ENCODE measurements around the gene UNK.
A peak's percentile ranks its signal among the peaks of the same experiment; 100 is the strongest.
"Not testable (repeated sequence)": the region's sequence is repeated elsewhere in the genome, so short reads cannot be mapped to it uniquely, and the experiment has no call there.

The UNK gene

GRCh38 chr17:75754378-75755204 is 30.0 kb upstream of the UNK start:
- no peak for DNase-seq

GRCh38 chr17:75755205-75755901 is 29.3 kb upstream of the UNK start:
- DNase-seq: no peak

- DNase-seq: no peak
Measured at GRCh38 chr17:75755990-75756389, 28.6 kb upstream of the UNK start.

- DNase-seq: no peak
Measured at GRCh38 chr17:75756451-75757085, 28.0 kb upstream of the UNK start.

- DNase-seq: no peak
Measured at GRCh38 chr17:75757086-75757681, 27.4 kb upstream of the UNK start.

- no peak for DNase-seq
Measured at GRCh38 chr17:75758131-75758905, 26.3 kb upstream of the UNK start.

DNA sequence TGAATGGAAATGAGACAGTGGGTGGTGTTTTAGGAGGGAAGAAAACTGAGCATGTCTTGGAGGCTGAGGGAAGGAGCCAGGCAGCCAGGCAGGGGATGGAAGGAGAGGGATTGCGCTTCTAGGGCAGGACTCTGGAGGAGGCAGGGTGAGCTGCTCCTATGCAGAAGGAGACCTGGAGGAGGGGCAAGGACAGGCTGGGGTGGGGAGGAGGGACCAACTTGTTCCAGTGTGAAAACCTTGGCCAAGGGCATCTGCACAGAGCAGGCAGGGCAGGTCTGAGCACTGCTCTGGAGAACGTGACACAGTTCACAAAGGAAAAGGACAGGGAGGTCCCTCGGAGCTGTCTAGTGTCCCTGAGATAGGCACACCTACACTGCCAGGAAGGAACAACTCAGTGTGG is 25.1 kb upstream of the UNK start:
- DNase-seq: no peak

DNA sequence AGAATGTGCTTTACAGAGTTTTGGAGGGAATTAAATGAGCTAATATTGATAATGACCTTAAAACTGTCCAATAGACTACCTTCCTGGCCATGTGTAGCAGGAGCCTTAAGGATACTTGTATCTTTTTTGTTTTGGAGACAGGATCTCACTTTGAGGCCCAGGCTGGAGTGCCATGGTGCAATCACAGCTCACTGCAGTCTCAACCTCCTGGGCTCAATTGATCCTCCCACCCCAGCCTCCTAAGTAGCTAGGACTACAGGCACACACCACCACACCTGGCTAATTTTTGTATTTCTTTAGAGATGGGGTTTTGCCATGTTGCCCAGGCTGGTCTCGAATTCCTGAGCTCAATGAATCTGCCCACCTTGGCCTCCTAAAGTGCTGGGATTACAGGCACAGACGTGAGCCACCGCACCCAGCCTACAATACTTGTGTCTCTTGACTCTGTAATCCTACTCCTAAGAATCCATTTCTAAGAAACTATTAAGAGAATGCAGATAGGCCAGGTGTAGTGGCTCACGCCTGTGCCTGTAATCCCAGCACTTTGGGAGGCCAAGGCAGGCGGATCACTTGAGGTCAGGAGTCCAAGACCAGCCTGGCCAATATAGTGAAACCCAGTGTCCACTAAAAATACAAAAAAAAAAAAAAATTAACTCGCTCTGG is 24.5 kb upstream of the UNK start:
- DNase-seq: not testable (repeated sequence)

GRCh38 chr17:75762513-75763268 is 21.9 kb upstream of the UNK start:
- DNase-seq: no peak

DNA sequence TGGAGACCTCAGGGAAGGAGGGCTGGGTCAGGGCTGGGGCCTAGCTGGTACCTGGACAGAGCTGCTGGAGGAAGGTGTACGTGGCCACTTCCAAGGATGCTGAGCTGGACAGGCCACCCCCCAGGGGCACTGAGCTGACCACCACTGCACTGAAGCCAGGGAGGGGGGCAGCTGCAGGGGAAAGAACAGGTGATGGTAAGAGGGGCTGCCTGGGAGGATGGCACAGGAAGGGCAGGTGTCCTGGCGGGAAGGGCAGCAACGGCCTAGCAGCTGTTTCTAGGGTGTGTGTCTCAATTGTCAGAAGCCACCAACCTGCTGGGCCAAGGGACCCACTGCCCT is 21.4 kb upstream of the UNK start:
- no peak for DNase-seq

DNA sequence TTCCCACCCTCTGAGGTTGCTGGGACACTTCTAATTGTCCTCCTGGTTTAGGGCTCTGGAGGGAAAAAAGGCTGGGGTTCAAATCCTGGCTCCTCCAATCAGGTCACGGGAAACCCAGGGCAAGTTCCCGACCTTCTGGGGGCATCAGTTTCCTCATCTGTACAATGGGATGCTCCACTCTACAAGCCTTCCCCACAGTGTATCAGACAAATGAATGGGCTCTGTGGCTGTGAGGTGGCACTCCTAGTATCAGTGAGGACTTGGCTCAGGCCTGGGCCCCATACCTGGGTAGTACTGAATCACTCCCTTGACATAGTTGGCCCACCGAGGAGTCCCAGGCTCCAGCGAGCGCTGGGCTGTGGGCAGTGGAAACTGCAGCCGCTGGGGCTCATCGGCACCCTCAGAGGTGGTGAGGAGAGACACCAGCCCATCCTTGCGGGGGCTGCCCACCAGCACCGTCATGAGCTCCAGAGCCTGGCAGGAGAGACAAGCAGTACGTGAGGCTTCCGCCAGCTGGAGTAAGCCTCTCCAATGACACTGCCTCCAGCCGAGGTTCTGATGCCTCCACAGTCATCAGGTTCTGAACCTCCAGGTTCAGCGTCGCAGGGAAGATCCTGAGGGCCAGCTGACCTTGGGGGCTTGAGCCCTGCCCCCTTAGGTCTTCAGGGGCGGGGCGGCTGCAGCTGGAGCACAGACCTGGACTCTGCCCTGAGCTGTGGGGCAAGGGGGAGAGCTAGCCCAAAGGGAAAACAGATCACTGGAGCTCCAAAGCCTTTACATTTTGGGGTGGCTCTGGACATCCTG is 20.8 kb upstream of the UNK start:
- DNase-seq: no peak

GRCh38 chr17:75764417-75764710 is 20.2 kb upstream of the UNK start:
- no peak for DNase-seq

GRCh38 chr17:75764711-75765421 is 19.7 kb upstream of the UNK start, which contains the start of gene GALK1:
Gene GALK1 (minus strand): TSS chr17:75765192. CDS start chr17:75765136, 56 bp downstream.
- peak; percentile 65 for DNase-seq

DNA sequence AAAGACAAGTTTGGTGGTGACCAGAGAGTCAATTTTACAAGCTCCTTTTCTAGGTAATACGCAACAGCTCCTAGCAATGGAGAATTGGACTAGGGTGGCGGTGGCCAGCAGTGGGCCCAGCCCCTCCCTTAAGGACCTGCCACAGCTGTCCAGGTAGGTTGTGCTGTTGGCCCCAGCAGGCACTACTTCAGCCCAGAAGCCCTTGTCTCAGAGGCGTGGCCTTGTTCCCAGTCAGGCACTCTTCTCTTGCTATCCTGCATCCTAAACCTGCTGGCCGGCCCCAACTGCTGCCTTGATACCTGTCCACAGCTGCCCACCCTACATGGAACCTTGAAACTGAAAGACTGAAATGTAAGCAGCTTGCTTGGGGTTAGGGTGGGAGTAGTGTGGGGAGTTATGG is 18.6 kb upstream of the UNK start:
- DNase-seq: no peak

GRCh38 chr17:75767881-75768280 is 16.7 kb upstream of the UNK start:
- no peak for DNase-seq

DNA sequence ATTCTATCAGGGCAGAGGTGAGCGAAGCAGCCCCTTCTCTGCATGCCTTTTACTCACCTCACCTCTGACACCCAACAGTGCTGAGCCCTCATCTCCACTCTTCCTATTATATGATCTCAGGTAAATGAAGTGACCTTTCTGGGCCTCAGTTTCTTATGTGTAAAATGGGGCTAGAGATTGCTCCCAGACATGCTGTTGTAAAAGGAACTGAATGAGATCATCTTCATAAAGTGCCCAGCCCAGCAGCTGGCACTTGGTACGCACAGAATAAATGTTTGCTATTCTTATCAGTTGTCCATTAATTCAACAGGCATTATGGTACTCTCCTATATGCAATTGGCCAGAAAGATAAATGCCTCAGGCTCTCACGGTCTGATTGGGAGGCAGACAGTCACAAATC is 15.1 kb upstream of the UNK start:
- DNase-seq: no peak

- DNase-seq: no peak
Measured at GRCh38 chr17:75771334-75772281, 13.0 kb upstream of the UNK start.

GRCh38 chr17:75773121-75773807 is 11.3 kb upstream of the UNK start:
- no peak for DNase-seq

All from activated CD4-positive, alpha-beta T cell treated with anti-CD3 and anti-CD28 coated beads for 1 hour (primary cell).